ENCODE measurements around the gene FRG2C.
"Not testable (repeated sequence)": the region's sequence is repeated elsewhere in the genome, so short reads cannot be mapped to it uniquely, and the experiment has no call there.

DNA sequence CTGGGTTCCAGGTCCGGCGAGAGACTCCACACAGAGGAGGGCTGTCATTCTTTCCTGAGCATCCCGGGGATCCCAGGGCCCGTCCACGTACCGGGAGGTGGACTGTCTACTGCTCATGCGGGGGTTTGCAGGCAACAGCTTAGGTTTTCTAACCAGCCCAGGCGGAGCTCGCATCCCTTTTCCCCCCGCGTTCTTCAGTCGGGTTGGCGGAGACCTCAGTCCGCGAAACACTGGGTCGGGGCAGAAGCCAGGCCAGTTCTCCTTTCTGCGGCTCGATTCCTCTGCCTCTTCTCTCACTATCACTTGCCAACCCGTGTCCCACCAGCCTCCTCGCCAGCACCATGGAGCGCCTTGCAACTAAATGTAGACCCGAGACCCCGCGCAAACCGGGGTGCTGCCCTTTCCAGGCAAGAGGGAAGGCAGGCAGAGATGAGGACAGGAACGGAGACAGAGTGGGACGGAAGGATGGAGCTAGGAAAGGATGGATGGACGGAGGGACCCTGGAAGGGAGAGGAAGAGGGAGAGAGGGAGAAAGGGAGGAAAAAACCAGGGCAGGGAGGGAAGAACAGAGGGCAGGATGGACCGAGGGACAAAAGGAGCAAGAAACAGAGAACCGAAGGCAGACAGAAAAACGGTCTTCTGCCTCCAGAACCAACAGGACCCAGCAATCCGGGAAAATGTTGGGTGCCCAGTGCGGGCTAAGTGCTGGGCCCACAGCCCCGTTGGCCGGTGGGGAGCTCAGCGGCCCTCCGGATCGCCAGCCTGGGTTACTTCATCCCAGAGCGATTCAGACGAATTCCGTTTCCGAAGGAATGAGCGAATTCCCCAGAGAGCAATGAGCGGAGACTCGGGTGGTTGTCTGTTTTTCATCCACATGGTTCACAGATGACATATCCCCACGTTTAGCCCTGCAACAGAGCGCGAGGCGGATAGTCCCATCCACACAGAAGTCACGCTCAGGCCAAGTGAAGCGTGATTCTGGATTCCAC is 6.5 kb downstream of the FRG2C start:
- not testable (repeated sequence) for TF ChIP-seq SMC3, MAFK, CEBPB, POLR2A, RFX5 (IDR thresholded peaks at IDR 0.05; ENCODE audit: low read depth, low read length)
- TF ChIP-seq, protein P1, sequence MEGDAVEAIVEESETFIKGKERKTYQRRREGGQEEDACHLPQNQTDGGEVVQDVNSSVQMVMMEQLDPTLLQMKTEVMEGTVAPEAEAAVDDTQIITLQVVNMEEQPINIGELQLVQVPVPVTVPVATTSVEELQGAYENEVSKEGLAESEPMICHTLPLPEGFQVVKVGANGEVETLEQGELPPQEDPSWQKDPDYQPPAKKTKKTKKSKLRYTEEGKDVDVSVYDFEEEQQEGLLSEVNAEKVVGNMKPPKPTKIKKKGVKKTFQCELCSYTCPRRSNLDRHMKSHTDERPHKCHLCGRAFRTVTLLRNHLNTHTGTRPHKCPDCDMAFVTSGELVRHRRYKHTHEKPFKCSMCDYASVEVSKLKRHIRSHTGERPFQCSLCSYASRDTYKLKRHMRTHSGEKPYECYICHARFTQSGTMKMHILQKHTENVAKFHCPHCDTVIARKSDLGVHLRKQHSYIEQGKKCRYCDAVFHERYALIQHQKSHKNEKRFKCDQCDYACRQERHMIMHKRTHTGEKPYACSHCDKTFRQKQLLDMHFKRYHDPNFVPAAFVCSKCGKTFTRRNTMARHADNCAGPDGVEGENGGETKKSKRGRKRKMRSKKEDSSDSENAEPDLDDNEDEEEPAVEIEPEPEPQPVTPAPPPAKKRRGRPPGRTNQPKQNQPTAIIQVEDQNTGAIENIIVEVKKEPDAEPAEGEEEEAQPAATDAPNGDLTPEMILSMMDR (conservative IDR thresholded peaks at IDR 0.05; ENCODE audit: low read depth, low read length) = not testable (repeated sequence)
- TF ChIP-seq, protein P2, sequence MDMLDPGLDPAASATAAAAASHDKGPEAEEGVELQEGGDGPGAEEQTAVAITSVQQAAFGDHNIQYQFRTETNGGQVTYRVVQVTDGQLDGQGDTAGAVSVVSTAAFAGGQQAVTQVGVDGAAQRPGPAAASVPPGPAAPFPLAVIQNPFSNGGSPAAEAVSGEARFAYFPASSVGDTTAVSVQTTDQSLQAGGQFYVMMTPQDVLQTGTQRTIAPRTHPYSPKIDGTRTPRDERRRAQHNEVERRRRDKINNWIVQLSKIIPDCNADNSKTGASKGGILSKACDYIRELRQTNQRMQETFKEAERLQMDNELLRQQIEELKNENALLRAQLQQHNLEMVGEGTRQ (IDR thresholded peaks at IDR 0.05; ENCODE audit: low read depth, low read length) = not testable (repeated sequence)

All from IMR-90 (cell line).